HFFc6 (cell line): ENCODE data around the gene RXRG. TPM values are rescaled to one million over a fixed set of nuclear protein-coding genes. Genes with fewer than 3 reads are reported as not detected.

ENCODE experiments used
- DNase-seq: peaks from one replicate; pipeline ENCODE4 v3.0.0-alpha.2; 2018
- H3K27ac Mint-ChIP-seq: 2 replicates; pipeline ENCODE4 v1.8.0; 2020; ENCODE audit warnings: mild to moderate bottlenecking, mixed read lengths
- H3K27me3 Mint-ChIP-seq: 2 replicates; pipeline ENCODE4 v1.8.0; 2021; ENCODE audit warnings: mild to moderate bottlenecking, moderate library complexity, mixed read lengths; ENCODE audit not compliant: insufficient read depth
- H3K36me3 Mint-ChIP-seq: 2 replicates; pipeline ENCODE4 v1.8.0; 2021; ENCODE audit warnings: low read depth, mixed read lengths
- H3K4me1 Mint-ChIP-seq: 2 replicates; pipeline ENCODE4 v1.8.0; 2020; ENCODE audit warnings: low read depth, mixed read lengths
- H3K4me3 Mint-ChIP-seq: 2 replicates; pipeline ENCODE4 v1.8.0; 2020; ENCODE audit warnings: mild to moderate bottlenecking, moderate library complexity, mixed read lengths
- H3K9me3 Mint-ChIP-seq: 2 replicates; pipeline ENCODE4 v1.8.0; 2020; ENCODE audit warnings: mild to moderate bottlenecking, mixed read lengths
- total RNA-seq, 6 experiments: library from RNA; stranded (reverse); fragmentation: NEBNext Ultra II Directional; extraction: Animal tissue kit (Norgen Biotek cat#: 25700); gene quantifications; 2 replicates in 1 of 6; 3 replicates in 5 of 6; pipeline ENCODE4 v1.2.3, GENCODE V29; 2021
- TF ChIP-seq, protein P1 (sequence below): fragments of 200-600 bp; sonication (generic); IDR thresholded peaks from 2 replicates; pipeline ENCODE4 v1.5.0; 2021; ENCODE audit warnings: antibody characterized with exemption, mild to moderate bottlenecking

Gene RXRG
- total RNA-seq, 6 experiments from 2014 or later, result not detected

DNA sequence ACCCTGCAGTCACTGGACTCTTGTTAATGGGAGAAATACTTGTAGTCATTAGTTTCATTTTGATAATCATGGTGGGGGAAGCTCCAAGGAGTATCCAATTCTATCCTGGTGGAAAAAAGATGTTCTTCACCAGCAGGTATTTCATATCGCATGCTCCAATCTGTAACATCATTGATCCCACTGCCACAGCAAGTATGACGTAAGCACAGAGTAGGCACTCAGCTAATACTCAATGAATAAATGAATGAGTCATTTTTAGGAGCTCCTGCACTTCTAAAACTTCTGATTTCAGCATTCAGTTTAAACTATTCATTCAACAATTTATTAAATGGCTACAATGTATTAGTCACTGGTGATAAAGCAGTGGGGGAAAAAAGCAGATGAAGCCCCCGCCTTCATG is 30.3 kb downstream of the RXRG start:
- Mint-ChIP-seq H3K4me3 (no peak overlapping the region), H3K27ac (no peak overlapping the region), H3K4me1 (no peaks in the 10 kb centered on the region), H3K36me3 (no peaks in the 10 kb centered on the region), H3K27me3 (peaks cover 14% of the 10 kb centered on the region), H3K9me3 (no peaks in the 10 kb centered on the region)
- DNase-seq, result no peak
- TF ChIP-seq, protein P1, sequence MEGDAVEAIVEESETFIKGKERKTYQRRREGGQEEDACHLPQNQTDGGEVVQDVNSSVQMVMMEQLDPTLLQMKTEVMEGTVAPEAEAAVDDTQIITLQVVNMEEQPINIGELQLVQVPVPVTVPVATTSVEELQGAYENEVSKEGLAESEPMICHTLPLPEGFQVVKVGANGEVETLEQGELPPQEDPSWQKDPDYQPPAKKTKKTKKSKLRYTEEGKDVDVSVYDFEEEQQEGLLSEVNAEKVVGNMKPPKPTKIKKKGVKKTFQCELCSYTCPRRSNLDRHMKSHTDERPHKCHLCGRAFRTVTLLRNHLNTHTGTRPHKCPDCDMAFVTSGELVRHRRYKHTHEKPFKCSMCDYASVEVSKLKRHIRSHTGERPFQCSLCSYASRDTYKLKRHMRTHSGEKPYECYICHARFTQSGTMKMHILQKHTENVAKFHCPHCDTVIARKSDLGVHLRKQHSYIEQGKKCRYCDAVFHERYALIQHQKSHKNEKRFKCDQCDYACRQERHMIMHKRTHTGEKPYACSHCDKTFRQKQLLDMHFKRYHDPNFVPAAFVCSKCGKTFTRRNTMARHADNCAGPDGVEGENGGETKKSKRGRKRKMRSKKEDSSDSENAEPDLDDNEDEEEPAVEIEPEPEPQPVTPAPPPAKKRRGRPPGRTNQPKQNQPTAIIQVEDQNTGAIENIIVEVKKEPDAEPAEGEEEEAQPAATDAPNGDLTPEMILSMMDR, result no peak

DNA sequence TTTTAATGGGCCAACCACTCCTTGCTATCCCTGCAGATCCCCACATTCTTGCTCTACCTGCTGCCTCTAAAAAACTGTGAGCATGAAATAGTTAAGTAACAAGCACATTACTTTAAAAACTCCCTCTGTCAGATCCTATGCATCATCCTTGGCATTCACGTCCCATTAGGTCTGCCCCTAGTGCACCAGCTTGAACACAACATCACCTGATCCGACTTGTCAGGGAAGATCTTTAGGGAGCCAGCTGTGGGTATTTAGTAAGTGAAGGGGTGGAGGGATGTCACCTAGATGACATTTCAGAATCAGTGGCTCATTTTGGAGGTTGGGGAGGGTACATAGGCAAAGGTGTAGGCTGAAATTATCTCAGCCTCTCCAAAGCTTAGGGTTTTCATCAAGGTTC is 33.5 kb downstream of the RXRG start:
- Mint-ChIP-seq H3K9me3 (no peaks in the 10 kb centered on the region), H3K27me3 (peaks cover 8% of the 10 kb centered on the region), H3K27ac (no peak overlapping the region), H3K36me3 (no peaks in the 10 kb centered on the region), H3K4me1 (no peaks in the 10 kb centered on the region), H3K4me3 (no peak overlapping the region)
- DNase-seq, result no peak
- TF ChIP-seq, protein P1, result no peak

DNA sequence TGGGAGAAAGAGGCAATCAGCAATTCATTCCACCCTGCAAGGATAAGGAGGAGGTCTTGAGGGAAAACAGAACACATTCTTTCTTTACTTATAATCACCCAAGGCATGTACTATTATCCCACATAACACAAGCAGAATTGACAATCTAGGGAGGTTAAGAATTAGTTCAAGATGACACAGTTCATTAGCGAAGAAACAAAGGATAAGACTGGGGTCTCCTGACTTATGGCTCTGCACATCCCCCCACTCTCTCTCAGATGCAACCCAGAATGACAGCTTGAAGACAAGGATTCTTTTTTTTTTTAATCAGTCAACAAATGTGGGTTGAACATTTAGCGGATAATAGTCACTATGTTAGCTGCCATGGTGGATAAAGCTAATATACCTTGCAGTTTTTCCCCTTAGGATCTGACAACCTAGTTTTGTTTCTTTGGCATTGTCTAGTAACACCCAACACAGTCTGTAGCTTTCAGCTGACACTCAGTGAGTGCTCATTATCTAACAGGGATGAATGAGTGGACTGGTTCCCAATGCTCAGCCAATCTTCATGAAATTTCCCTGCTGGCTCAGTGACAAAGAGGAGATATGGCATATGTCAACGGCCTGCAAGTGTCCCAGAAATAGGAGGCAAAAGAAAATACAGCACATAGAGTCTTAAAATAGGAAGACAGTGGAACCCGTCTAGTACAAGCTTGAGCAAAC is 35.1 kb downstream of the RXRG start:
- Mint-ChIP-seq H3K27me3 (peaks cover 10% of the 10 kb centered on the region), H3K4me3 (no peak overlapping the region), H3K36me3 (no peaks in the 10 kb centered on the region), H3K27ac (no peak overlapping the region), H3K9me3 (no peaks in the 10 kb centered on the region), H3K4me1 (no peaks in the 10 kb centered on the region)
- TF ChIP-seq, protein P1, result no peak
- DNase-seq, result no peak

DNA sequence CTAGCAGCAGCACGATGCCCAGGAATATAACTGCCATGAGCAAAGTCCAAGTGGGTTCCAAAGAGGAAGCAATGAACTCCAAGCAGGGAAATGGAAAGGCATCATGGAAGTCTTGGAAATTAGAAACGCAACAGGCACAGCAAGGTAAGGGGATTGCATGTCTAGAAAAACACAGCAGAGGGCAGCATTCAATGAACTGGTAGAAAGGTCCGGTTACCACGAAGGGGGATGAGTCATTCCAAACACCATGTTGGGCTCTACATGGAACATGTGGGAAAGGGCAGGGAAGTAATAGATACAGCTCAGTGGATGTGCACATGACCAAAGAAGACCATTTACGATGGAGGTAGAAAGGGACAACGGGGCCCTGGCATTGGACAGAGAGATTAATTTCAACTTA is 36.4 kb downstream of the RXRG start:
- no peaks in the 10 kb centered on the region for H3K36me3 Mint-ChIP-seq
- peak; percentile 18 for DNase-seq
- no peak overlapping the region for H3K4me3 Mint-ChIP-seq
- H3K9me3 Mint-ChIP-seq, result no peaks in the 10 kb centered on the region
- no peaks in the 10 kb centered on the region for H3K4me1 Mint-ChIP-seq
- TF ChIP-seq, protein P1, result peak; percentile 50
- peaks cover 8% of the 10 kb centered on the region for H3K27me3 Mint-ChIP-seq
- H3K27ac Mint-ChIP-seq, result no peak overlapping the region

DNA sequence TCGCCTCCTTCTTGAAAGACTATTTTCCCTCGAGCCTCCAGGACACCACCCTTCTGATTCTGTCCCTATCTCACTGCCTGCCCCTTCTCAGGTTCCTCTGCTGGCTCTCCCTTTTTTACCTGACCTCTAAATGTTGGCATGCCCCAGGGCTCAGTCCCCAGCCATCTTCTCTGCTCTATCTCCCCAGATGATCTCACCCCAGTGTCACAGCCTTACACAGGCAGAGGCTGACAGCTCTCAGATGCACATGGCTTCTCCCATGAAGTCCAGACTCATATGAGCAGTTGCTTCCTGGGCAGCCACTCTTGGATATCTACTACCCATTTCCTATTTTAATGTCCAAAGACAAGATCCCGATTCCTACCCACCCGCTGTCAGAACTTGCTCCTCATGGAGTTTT is 37.5 kb downstream of the RXRG start:
- DNase-seq, result no peak
- H3K27ac Mint-ChIP-seq, result no peak overlapping the region
- no peaks in the 10 kb centered on the region for H3K36me3 Mint-ChIP-seq
- H3K4me1 Mint-ChIP-seq, result no peaks in the 10 kb centered on the region
- peaks cover 8% of the 10 kb centered on the region for H3K27me3 Mint-ChIP-seq
- no peak overlapping the region for H3K4me3 Mint-ChIP-seq
- TF ChIP-seq, protein P1, result no peak
- no peaks in the 10 kb centered on the region for H3K9me3 Mint-ChIP-seq
